Spleen (tissue), 11 donors: ENCODE results near the gene REPS2. TPM values are rescaled to one million over a fixed set of nuclear protein-coding genes. Genes with fewer than 3 reads are reported as not detected.

Source experiments
- DNase-seq: peaks from one replicate; pipeline ENCODE4 v3.0.0-alpha.2; 2020
- H3K27ac ChIP-seq, 8 donors: fragments of 200-600 bp; sonication (generic) in 7 of 8; 1 replicate in 4 of 8; 2 replicates in 4 of 8; pipeline versions ENCODE4 v1.5.0 to v1.8.0; 2016 to 2021; ENCODE audit warnings: inconsistent platforms in 4 of 8, mild to moderate bottlenecking in 4 of 8, moderate library complexity in 1 of 8
- H3K27me3 ChIP-seq, 7 donors: fragments of 200-600 bp; sonication (generic) in 6 of 7; replicated peaks in 1 of 7; 1 replicate in 4 of 7; 2 replicates in 3 of 7; pipeline versions ENCODE4 v1.5.0 to v1.8.0; 2016 to 2021; ENCODE audit warnings: inconsistent platforms in 3 of 7, mild to moderate bottlenecking in 1 of 7
- H3K36me3 ChIP-seq, 6 donors: fragments of 200-600 bp; sonication (generic) in 5 of 6; 1 replicate in 4 of 6; 2 replicates in 2 of 6; pipeline versions ENCODE4 v1.5.0 to v1.8.0; 2016 to 2021; ENCODE audit warnings: inconsistent platforms in 2 of 6
- H3K4me1 ChIP-seq, 6 donors: fragments of 200-600 bp; sonication (generic) in 5 of 6; 1 replicate in 3 of 6; 2 replicates in 3 of 6; pipeline versions ENCODE4 v1.5.0 to v1.8.0; 2016 to 2021; ENCODE audit warnings: inconsistent platforms in 3 of 6
- H3K4me3 ChIP-seq, 8 donors: fragments of 200-600 bp; sonication (generic) in 7 of 8; 1 replicate in 4 of 8; 2 replicates in 4 of 8; pipeline versions ENCODE4 v1.5.0 to v1.8.0; 2016 to 2021; ENCODE audit warnings: inconsistent platforms in 4 of 8, mild to moderate bottlenecking in 4 of 8, moderate library complexity in 2 of 8
- H3K9me3 ChIP-seq, 8 donors: fragments of 200-600 bp; sonication (generic) in 7 of 8; 1 replicate in 4 of 8; 2 replicates in 4 of 8; pipeline versions ENCODE4 v1.5.0 to v1.8.0; 2016 to 2021; ENCODE audit warnings: inconsistent platforms in 4 of 8
- CTCF ChIP-seq, 11 experiments: fragments of 200-600 bp in 7 of 11; fragments of 450-650 bp in 4 of 11; sonication (generic) in 4 of 11; IDR thresholded peaks in 8 of 11; conservative IDR thresholded peaks in 3 of 11; 1 replicate in 7 of 11; 2 replicates in 4 of 11; pipeline versions ENCODE4 v1.4.0 to v1.8.0; 2016 to 2021; ENCODE audit warnings: antibody characterized with exemption in 11 of 11, inconsistent platforms in 4 of 11, mild to moderate bottlenecking in 1 of 11
- POLR2A ChIP-seq, 3 donors: fragments of 450-650 bp; IDR thresholded peaks; one replicate each; pipeline ENCODE4 v1.5.1; 2017; ENCODE audit warnings: antibody characterized with exemption in 3 of 3, mild to moderate bottlenecking in 1 of 3
- POLR2AphosphoS5 ChIP-seq, 3 donors: sonication (generic); formaldehyde crosslinking; IDR thresholded peaks; one replicate each; pipeline ENCODE4 v1.5.1; 2017; ENCODE audit warnings: antibody characterized with exemption in 3 of 3
- WGBS, 5 donors: extraction: QIAGEN DNeasy Blood & Tissue Kit in 3 of 5; methylation state at CpG; one replicate each; pipeline versions ENCODE4 v1.1.5 to v1.1.7; 2013 to 2018; 5-methylcytosine and 5-hydroxymethylcytosine counted together
- intact Hi-C: fragments of 100-400 bp; cut with DNase I; formaldehyde crosslinking; loops from one replicate; pipeline ENCODE4 v1.15.0; 2023; ENCODE audit warnings: low total_unique reads
- polyA plus RNA-seq, 3 donors: library from polyadenylated mRNA; stranded (reverse); fragments of 200-250 nt; gene quantifications; one replicate each; pipeline ENCODE4 v1.2.1, GENCODE V29; 2013
- total RNA-seq, 7 donors: library from RNA; depleted of rRNA in 3 of 7; stranded (reverse); fragments of >200 nt in 3 of 7; fragmentation: NEBNext Ultra II Directional in 4 of 7; extraction: Animal tissue kit (Norgen Biotek cat#: 25700) in 4 of 7; gene quantifications; one replicate each; pipeline versions ENCODE4 v1.1.0 to v1.2.1, GENCODE V29; 2016 to 2021
- donor health status: healthy with polysubstance abuse.
- donor health status: DM: no; HTN: no; CAD: no; lungs with moderate emphysema.
- donor health status: DM: no; HTN: no; CAD: no.
- donor health status: Bipolar disorder and iron deficiency.
- donor health status: healthy.
- donor health status: DM: no; HTN: no; CAD: no.
- donor health status: DM: yes; HTN: yes; CAD: no.

REPS2 gene
- total and polyA plus RNA-seq, 10 donors, result 1.5 to 18.3 (median 8.0) TPM

- no peak for TF ChIP-seq CTCF (IDR thresholded peaks at IDR 0.05 in 8 of 11, conservative IDR thresholded peaks at IDR 0.05 in 3 of 11)
- no peak for TF ChIP-seq POLR2AphosphoS5 (IDR thresholded peaks at IDR 0.05)
- no peak for TF ChIP-seq POLR2A (IDR thresholded peaks at IDR 0.05)
- Histone ChIP-seq H3K4me1 (no peaks in the 10 kb centered on the region), H3K9me3 (no peaks in the 10 kb centered on the region), H3K4me3 (no peak overlapping the region), H3K27ac (no peak overlapping the region), H3K27me3 (no peaks in the 10 kb centered on the region), H3K36me3 (no peaks in the 10 kb centered on the region)
- intact Hi-C loops, result no loop called here
- DNase-seq, result no peak
- WGBS, 5 donors, result 80 to 86% (median 83%) methylated on average over 2 of the region's 2 CpGs
Measured at GRCh38 chrX:16997313-16997712, 50.9 kb downstream of the REPS2 start.

GRCh38 chrX:16999275-16999674 lies 52.8 kb downstream of the REPS2 start:
- no peaks in the 10 kb centered on the region for H3K9me3 ChIP-seq
- H3K27me3 ChIP-seq, result no peaks in the 10 kb centered on the region
- H3K4me1 ChIP-seq, result no peaks in the 10 kb centered on the region
- no peak overlapping the region for H3K4me3 ChIP-seq
- no peak overlapping the region for H3K27ac ChIP-seq
- DNase-seq, result no peak
- no peaks in the 10 kb centered on the region for H3K36me3 ChIP-seq
- intact Hi-C loops, result no loop called here
- TF ChIP-seq POLR2AphosphoS5 (IDR thresholded peaks at IDR 0.05) (no peak), CTCF (IDR thresholded peaks at IDR 0.05 in 8 of 11, conservative IDR thresholded peaks at IDR 0.05 in 3 of 11) (no peak), POLR2A (IDR thresholded peaks at IDR 0.05) (no peak)

GRCh38 chrX:17000751-17001150 lies 54.3 kb downstream of the REPS2 start:
- TF ChIP-seq POLR2A (IDR thresholded peaks at IDR 0.05), result no peak
- no peak for TF ChIP-seq POLR2AphosphoS5 (IDR thresholded peaks at IDR 0.05)
- no peak for TF ChIP-seq CTCF (IDR thresholded peaks at IDR 0.05 in 8 of 11, conservative IDR thresholded peaks at IDR 0.05 in 3 of 11)
- no peaks in the 10 kb centered on the region for H3K9me3 ChIP-seq
- no peaks in the 10 kb centered on the region for H3K27me3 ChIP-seq
- H3K4me1 ChIP-seq, result no peaks in the 10 kb centered on the region
- intact Hi-C loops, result no loop called here
- WGBS, 5 donors, result 69 to 98% (median 91%) methylated on average over 2 of the region's 2 CpGs
- H3K27ac ChIP-seq, result no peak overlapping the region
- no peaks in the 10 kb centered on the region for H3K36me3 ChIP-seq
- no peak overlapping the region for H3K4me3 ChIP-seq
- no peak for DNase-seq

GRCh38 chrX:17005712-17006368 lies 59.4 kb downstream of the REPS2 start:
- H3K27me3 ChIP-seq, result no peaks in the 10 kb centered on the region
- no peak for TF ChIP-seq POLR2AphosphoS5 (IDR thresholded peaks at IDR 0.05)
- peak in 1 of 11 experiments; percentile 14 for TF ChIP-seq CTCF (IDR thresholded peaks at IDR 0.05 in 8 of 11, conservative IDR thresholded peaks at IDR 0.05 in 3 of 11)
- H3K4me1 ChIP-seq, result no peaks in the 10 kb centered on the region
- H3K4me3 ChIP-seq, result peak overlapping the region in 2 of 8 donors; percentile 13 to 15
- WGBS, 5 donors, result 51 to 88% (median 76%) methylated on average over 3 of the region's 3 CpGs
- DNase-seq, result no peak
- no peaks in the 10 kb centered on the region for H3K9me3 ChIP-seq
- H3K27ac ChIP-seq, result peak overlapping the region in 6 of 8 donors; percentile 9 to 81 (median 35)
- intact Hi-C loops, result no loop called here
- H3K36me3 ChIP-seq, result no peaks in the 10 kb centered on the region
